Stimulated activated CD8-positive, alpha-beta memory T cell treated with anti-CD3 and anti-CD28 coated beads, Interleukin-15, amount 100 ng/mL, for 1 hour (primary cell): Measurements from ENCODE around the gene SRGAP2B.
"Not testable (repeated sequence)": the region's sequence is repeated elsewhere in the genome, so short reads cannot be mapped to it uniquely, and the experiment has no call there.

Experiments
- DNase-seq: peaks from one replicate; pipeline ENCODE4 v3.0.0-alpha.2; 2020; ENCODE audit warnings: low read depth

The SRGAP2B gene

DNA sequence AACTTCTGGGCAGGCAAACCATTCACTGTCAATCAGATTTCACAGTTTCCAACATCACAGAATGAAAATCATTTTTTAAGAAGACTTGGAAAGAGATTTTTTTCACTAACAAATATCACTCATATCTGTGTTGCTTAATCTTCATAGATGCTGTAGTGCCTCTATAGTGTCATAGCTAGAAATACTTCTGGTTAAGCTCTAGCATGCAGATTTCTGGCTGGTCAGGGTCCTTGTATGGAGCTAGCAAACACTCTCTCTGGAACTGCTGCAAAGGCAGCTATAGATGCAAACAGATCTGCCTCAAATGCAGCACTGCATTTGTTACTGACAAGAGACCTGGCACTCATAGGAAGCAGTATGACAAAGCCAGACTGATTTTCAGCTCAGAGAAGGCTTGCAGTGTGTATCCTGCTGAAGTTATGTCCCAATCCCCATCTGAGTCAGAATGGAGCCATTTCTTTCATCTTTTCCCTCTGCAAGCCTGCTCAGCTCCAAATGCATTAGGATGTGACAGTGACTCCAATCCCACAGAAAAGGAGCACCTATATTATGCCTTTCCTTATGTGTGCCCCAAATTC, 99.2 kb downstream of the SRGAP2B start:
- not testable (repeated sequence) for DNase-seq

DNA sequence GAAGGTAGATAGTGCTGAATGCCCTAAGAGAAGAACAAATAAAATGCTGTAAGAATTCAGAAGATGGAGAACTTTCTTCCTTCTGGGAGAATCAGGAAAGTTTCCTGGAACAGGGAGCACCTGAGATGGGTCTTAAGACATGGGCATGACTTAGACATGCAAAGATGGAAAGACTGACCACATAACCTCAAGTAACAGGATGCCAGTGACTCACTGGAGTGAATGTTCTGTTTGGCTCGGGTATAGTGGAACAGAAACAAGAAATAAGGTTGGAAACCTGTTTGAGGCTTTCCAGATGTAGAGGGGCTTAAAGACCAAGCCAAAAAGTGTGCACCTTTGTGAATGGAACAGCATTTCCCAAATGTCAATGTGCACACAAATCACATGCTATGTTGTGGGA, 102.2 kb downstream of the SRGAP2B start:
- DNase-seq = not testable (repeated sequence)

DNA sequence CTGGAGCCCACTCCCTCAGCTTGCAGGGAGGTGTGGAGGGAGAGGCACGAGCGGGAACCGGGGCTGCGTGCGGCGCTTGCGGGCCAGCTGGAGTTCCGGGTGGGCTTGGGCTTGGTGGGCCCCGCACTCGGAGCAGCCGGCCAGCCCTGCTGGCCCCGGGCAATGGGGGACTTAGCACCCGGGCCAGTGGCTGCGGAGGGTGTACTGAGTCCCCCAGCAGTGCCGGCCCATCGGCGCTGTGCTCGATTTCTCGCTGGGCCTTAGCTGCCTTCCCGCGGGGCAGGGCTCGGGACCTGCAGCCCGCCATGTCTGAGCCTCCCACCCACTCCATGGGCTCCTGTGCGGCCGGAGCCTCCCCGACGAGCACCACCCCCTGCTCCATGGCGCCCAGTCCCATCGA, 104.5 kb downstream of the SRGAP2B start:
- not testable (repeated sequence) for DNase-seq

DNA sequence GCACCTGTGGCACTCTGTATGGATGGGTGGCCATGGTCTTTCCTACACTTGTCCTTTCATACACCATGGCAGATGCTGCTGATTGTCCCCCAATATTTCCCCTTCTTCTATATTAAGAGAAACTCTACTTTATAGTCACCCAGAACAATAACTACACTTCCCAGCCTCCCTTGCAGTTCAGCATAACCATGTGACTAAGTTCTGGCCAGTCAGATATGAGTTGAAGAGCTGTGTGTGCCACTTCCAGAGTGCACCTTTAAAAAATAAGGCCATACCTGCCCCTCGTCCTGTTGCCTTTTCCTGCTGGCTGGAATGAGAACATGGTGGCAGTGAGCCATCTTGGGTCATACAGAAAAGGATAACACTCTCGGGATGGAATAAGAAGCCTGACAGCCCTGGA, 108.0 kb downstream of the SRGAP2B start:
- DNase-seq = not testable (repeated sequence)

DNA sequence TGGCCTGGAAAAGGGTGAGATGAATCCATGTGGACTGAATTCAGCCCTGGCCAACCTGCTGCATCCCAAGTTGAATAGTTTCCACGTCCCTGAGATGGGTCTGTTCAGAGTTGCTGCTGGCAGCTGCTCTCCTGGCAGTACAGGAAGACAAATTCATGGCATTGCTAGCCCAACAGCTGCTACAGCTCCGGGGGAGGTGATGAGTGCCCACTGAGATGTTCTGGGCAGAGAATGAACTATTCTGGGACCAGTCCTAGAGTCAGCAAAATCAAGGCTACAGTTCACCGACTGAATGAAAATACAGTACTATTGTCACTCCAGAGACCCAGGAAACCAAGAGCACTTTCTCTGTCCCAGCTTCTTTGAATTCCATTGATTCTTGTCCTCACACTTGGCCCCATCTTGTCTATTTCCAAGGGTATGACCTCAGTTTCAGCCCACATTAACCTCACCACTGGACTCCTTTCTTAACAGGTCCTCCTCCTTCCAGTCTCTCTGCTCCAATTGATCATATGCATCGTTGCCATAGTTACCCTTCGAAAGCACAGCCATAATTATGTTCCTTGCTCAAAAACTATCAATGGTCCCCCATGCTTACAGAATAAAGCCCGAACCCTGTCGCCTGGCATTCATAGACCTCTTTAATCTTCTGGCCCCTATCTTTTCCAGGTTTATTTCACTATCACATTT, 108.8 kb downstream of the SRGAP2B start:
- not testable (repeated sequence) for DNase-seq

DNA sequence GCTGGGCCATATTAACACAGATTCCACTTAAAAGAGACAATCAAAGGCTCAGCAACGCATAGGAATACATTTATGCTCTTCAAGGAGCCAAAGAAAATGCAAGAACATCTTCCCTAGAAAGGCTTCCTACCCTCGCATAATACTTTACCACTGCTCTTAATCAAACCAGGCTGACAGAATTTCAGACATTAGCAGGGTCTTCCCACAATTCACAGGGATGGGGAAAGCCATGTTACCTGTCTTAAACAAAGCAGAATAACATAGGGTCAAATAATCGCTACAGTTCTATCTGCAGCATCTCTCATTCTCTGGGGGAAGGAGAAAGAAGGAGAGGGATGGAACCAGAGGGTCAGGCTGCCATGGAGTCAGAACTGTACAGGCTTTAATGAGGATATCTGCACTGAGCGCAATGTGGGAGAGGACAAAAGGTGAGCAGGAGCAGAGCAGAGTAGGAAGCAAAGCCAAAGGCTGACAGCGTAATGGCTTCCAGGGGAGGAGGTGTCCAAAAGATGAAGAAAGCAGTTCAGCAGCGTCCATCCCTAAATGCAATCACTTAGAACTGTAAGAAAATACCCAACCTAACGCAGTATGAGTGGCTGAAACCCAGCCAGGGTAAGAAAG, 109.5 kb downstream of the SRGAP2B start:
- not testable (repeated sequence) for DNase-seq

DNA sequence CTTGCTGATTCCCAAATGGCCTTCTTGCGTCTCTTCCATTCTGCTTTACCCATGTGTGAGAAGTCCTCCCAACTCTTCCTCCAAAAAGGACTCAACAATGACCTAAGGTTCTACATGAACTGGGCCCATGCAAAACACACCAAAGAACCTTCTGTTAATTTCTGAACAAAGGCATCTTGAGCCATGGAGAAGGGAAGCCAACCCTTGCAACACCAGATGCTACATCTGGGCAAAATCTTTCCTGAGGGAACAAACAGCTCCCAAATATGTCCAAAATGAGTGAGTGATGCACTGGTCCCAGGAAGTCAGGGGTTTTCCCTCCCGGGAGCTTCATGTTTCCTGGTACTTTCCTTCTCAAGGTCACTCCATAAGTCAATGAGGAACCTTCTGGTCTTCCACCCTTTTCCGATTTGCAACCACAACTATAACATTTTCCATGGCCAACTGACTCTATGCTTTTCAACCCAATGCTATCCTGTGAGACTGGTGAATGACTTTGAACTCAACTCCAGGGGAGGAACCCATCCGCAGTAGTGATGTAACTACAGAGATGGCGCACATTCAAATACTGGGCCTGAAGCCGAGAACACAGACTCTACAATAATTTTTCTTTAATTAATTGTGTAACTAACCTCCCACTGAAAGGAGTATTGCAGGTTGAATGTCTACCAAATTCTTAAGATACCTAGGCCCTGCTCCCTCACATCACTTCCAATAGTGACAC, 112.2 kb downstream of the SRGAP2B start:
- not testable (repeated sequence) for DNase-seq

DNA sequence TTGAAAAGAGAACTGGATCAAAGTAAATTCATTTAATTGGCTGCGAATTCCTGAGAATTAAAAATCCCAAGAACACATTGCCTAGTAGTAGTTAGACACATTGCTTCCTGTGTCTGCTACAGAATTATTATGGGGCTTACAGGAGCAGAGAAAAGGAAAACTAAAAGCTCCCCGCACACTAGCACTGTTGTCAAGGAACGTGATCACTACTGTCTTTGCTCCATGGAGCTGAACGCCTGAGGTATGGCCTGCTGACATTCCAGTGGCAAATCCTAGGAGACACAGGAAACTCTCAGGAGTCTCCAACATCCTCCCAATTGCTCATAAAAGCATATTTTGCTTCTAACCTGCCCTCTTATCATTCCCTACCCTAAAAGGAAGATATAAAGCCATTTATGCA, 114.0 kb downstream of the SRGAP2B start:
- DNase-seq = not testable (repeated sequence)

DNA sequence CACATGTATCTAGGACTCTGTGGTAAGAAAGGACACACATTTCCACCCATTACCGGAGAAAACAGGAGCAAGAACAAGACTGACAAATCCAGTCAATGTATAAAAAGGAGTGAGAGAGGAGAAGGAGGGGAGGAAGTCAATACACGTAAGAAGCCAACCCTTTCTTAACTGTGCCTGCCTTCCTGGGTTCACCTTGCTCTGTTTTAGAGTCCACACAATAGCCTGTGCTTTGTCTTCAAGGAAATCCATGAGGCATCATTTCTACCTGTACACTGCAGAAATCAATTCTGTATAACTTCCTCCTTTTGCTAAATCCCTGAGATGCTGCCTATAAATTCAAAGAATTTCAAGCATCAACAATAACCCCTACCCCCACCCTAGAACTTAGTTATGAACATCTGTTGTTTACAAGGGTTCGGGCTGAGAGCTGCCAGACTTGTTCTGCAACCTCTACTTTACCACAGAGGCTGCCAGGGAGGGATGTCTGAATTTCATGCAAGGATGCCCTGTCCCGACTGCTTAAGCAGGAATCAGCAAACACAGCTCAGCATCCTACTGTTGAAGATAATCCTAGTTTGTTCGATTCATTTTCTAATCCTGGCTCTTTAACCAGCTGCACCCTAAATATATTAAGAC, 115.0 kb downstream of the SRGAP2B start:
- DNase-seq = not testable (repeated sequence)

DNA sequence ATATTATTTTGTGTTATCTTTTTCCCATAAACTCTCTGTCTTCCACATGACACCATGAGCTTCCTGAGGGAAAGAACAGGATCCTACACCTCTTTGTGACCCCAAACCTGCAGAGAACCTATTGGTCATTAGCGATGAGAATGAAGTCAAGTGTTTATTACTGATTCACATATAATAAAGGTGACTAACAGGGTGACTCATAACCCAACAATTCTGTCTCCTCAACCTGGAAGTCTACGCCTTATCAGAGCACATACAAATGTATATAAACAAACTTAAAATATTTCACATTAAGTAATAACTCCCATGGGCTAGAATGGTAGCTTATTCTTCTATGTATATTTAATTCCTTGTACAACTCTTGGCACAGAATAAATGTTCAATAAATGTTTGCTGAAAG, 117.3 kb downstream of the SRGAP2B start:
- not testable (repeated sequence) for DNase-seq

DNA sequence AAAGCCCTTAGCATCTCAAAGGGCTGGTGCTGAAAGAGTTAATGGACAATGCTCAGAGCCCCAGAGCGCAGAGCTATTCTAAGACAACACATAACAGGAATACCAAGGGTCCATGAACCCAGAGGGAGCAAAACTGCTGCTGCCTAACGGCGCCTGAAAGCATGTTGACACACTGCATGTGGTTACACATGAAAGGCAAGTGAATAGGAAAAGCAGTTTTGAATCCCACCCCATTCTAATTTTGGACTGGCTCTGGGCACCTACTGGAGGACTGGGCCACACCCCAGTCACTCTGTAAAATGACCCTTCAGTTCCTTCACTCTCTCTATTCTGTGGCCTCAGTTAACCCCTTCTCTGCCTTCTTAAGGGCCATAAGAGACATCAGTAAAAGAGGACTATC, 123.2 kb downstream of the SRGAP2B start:
- DNase-seq = not testable (repeated sequence)

DNA sequence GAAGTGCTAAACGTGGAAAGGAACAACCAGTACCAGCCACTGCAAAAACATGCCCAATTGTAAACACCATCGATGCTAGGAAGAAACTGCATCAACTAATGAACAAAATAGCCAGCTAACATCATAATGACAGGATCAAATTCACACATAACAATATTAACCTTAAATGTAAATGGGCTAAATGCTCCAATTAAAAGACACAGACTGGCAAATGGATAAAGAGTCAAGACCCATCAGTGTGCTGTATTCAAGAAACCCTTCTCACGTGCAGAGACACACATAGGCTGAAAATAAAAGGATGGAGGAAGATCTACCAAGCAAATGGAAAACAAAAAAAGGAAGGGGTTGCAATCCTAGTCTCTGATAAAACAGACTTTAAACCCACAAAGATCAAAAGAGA, 128.6 kb downstream of the SRGAP2B start:
- not testable (repeated sequence) for DNase-seq

DNA sequence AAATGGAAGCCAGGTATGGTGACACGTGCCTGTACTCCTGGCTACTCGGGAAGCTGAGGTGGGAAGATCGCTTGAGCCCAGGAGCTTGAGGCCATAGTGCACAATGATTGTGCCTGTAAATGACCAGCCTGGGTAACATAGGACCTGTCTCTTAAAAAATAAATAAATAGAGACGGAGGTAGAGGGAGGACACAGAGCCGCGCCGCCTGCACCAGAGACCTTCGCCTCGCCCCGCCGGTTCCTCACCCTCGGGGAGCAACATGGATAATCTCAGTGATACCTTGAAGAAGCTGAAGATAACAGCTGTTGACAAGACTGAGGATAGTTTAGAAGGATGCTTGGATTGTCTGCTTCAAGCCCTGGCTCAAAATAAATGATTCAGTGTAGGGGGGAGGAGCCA, 130.4 kb downstream of the SRGAP2B start:
- DNase-seq = not testable (repeated sequence)

DNA sequence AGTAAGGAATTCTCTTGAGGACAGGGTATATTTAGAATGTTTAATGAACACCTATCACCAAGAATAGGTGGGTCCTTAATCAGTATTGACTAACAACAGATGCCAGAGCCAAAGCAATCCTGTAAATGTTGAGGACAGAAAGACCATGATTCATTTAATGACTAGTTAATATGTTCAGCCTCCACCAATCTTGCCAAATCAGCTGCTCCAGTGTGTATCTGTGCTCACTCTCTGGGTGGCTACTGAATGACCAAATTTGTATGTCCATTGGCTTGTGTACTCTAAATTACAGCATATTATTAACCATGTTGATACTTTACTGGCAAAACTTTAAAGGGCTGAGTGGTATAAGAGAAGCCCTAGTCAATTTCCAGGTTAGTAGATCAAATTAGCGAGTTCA, 130.9 kb downstream of the SRGAP2B start:
- not testable (repeated sequence) for DNase-seq

DNA sequence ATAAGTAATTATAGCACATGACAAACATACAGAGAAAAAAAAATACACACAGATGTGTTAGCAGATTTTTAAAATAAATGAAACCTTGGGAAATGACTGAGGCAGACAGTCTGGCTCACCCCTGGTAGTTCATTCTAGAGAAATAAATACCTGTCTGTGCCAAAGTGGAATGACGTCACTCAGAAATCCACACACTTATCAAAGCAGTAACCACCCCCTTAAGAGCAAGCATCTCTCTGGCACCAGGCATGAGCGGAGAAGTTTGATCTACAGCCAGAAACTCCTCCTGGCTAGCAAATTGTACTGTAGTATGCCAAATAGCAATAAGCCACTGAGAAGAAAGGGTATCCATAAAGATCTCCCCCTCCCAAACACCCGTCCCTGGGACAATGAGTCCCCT, 131.6 kb downstream of the SRGAP2B start:
- DNase-seq = not testable (repeated sequence)

DNA sequence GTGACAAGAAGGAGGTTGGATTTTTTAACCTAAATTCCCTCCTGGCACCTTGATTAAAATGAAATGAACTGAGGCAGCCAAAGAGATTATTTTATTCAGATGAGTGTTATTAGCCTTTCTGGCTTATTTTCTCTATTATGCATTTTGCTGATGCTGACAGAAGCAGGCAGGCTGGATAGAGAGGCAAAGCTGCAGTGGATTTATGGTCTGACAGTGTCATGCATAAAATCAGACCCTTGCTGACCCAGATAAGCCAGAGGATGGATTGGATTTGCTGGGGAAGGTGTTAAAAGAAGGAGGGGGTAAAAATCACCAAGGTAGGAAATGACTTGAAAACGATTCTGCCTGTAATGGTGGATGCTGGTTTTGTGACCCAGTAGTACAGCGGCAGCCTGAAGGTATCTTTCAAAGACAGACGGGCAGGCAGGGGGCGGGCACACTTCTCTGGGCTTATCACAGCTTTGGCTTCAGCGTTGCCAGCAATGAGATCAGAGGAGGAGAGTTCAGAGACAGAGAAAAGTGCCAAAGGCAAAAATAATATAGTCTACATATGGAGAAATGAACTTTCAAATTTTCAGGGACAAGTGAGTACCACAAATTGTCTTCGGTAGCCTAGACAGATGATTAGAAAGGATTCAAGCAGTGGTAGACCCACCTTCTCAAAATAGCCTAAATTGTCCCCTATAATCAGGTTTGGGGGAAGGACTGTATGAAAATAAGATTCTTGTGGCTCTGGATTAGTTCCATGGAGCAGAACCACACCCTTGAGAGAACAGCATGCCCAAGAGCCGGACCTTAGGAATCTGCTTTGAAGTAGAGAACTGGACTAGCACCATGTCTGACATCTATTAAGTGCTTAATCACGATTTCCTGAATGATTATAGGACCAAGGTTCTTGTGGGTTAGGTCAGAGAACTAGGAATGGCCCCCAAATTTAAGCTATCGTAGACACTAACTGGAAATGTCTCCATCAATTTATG, 133.2 kb downstream of the SRGAP2B start:
- not testable (repeated sequence) for DNase-seq

DNA sequence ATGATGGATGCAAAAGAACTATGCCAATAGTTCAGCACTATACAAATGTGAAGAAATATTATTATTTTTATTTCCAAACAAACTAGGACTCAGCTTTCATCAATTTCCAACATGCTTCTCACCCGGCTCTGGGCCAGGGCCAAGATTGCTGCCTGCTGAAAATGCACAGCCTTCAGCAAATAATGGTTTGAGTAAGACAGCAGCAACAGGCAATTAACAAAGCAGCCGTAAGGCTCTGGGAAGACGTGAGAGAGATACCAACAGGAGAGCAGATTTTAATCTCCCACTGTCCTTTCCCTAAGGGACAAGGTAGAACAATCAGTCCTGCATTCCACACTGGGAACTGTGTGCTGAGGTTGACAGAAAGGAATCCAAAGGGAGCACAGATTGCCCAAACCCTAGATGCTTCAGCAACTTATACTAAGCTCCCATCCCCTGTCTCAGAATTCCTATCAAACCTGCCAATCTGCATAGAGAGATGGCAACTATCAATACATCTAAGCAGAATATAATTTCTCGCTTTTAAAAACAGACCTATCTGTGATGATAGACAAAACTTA, 134.1 kb downstream of the SRGAP2B start:
- DNase-seq = not testable (repeated sequence)

DNA sequence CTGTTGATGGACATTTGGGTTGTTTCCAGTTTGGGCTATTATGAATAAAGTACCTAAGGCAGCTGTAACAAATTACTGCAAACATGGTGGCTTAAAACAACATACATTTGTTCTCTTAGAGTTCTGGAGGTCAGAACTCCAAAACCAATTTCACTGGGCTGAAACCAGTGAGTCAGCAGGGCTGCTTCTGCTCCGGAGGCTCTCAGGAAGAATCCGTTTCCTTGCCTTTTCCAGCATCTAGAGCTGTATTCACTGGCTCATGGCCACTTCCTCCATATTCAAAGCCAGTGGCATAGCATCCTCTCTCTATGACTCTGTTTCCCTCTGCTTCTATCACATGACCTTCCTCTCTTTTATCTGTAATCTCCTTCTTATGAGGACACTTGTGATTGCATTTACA, 146.7 kb downstream of the SRGAP2B start:
- not testable (repeated sequence) for DNase-seq

DNA sequence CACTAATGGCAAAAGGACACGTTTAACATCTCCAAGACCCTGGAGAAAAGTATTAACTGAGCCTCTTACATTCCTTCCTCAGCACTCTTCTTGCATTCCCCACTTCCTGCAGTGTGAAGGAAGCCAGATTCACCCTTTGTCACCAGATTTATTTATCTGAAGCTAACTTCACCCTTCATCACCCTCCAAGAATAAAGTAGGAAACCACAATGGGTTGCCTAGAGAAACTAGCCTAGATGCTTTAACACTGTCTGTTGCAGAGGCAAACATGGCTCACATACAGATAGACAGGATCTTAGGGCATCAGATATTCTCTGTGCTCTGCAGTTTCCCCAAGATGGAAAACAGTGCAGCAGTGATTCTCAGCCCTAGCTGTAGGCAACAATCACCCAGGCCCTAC, 147.6 kb downstream of the SRGAP2B start:
- not testable (repeated sequence) for DNase-seq
